ENCODE results near the gene AGK. TPM values are rescaled to one million over a fixed set of nuclear protein-coding genes. Genes with fewer than 3 reads are reported as not detected.
A peak's percentile ranks its signal among the peaks of the same experiment; 100 is the strongest.

Gene AGK
- total and polyA plus RNA-seq, 2 of the 8 experiments (the other 6 are each of a cell fraction or from before 2014, with no cell fraction given) = 25.8 to 34.0 TPM

DNA sequence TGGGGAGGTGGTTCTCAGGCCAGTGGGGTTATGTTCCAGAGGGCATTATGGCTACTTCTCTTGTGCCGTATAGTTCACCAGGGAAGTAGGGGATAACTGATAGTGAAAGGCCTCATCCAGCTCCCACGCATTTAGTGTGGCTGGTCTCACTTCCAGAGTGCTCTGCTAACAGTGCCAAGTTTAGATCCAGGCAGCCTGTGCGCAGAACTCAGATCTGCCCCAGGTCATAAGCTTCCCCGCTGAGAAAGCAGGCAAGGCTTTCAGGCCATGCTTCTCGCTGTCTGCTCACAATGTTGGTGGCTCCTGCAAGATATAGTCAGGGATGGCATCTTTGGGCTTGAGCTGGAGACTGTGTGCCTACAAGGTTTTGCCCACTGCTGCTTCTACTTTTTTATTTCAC, 11.3 kb downstream of the AGK start:
- ChIA-PET POLR2A (ENCODE audit: partially characterized antibody) (interaction anchor here (1.1 to 3.1 kb wide), 3 partner anchors 12 to 150 kb away, joined by 3 to 20 read pairs (median 3); partner anchors contain the start of gene AGK), CTCF (ENCODE audit: partially characterized antibody) (interaction anchor here (1.1 to 1.6 kb wide), 5 partner anchors 14 to 113 kb away, joined by 3 to 5 read pairs (median 4); no protein-coding TSS in a partner anchor)
- 92% methylated on average over 5 of the region's 5 CpGs; no CpG with 5 or more reads in 1 of the 2 experiments for WGBS, 2 experiments (ENCODE audit: extremely low coverage in 1 of 2, insufficient coverage in 1 of 2, insufficient read length in 1 of 2, insufficient replicate concordance in 2 of 2, low coverage in 1 of 2, low lambda C conversion rate in 2 of 2, missing lambda C conversion rate in 1 of 2)
- TF ChIP-seq, protein P1, sequence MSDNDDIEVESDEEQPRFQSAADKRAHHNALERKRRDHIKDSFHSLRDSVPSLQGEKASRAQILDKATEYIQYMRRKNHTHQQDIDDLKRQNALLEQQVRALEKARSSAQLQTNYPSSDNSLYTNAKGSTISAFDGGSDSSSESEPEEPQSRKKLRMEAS (IDR thresholded peaks at IDR 0.05) = no peak
- TF ChIP-seq NANOG (IDR thresholded peaks at IDR 0.05; ENCODE audit: insufficient read depth, low read depth, low read length, poor library complexity, severe bottlenecking) (no peak), RBBP5 (IDR thresholded peaks at IDR 0.05; ENCODE audit: borderline replicate concordance, low read depth, low read length) (no peak), TCF12 (IDR thresholded peaks at IDR 0.05; ENCODE audit: low read depth, low read length) (no peak), ZNF274 (IDR thresholded peaks at IDR 0.05; ENCODE audit: borderline replicate concordance, extremely low read depth, low read length) (no peak), CHD2 (IDR thresholded peaks at IDR 0.05; ENCODE audit: low read length) (no peak), SP1 (IDR thresholded peaks at IDR 0.05; ENCODE audit: low read depth, low read length) (no peak), SP2 (IDR thresholded peaks at IDR 0.05; ENCODE audit: low read length) (no peak)

More for the DNA sequence above, 11.3 kb downstream of the AGK start:
- H2AK5ac ChIP-seq (ENCODE audit: low read depth, low read length) = 0 out of 2 replicates have a peak overlapping the region, but pooled peaks have one; percentile 3
- H4K5ac ChIP-seq (ENCODE audit: insufficient read length, low read depth, low read length) = no peak overlapping the region
- H3K9ac ChIP-seq (replicated peaks in 1 of 4; ENCODE audit: extremely low read depth in 1 of 4, low read depth in 3 of 4, low read length in 3 of 4) = no peak overlapping the region
- no peak overlapping the region for H3K14ac ChIP-seq (ENCODE audit: insufficient read length)
- H2BK15ac ChIP-seq (ENCODE audit: low read length) = 0 out of 2 replicates have a peak overlapping the region, but pooled peaks have one; percentile 12
- H2BK120ac ChIP-seq (replicated peaks; ENCODE audit: low read depth, low read length) = no peak overlapping the region
- H3K36me3 ChIP-seq (ENCODE audit: control insufficient read depth in 2 of 4, insufficient read depth in 4 of 4, low read length in 3 of 4) = peaks cover 0 to 15% (median under 1%) of the 10 kb centered on the region in 4 experiments; a peak in 3 of 8 replicates
- H3K56ac ChIP-seq (replicated peaks; ENCODE audit: insufficient read length, low read depth, low read length) = no peak overlapping the region
- no peak overlapping the region for H3K23ac ChIP-seq (ENCODE audit: insufficient read length)
- no peak overlapping the region for H2AFZ ChIP-seq (ENCODE audit: low read length)
- peaks cover 0 to 2% (median 0%) of the 10 kb centered on the region in 4 experiments; a peak in 2 of 7 replicates for H3K4me1 ChIP-seq (replicated peaks in 1 of 4; ENCODE audit: control insufficient read depth in 3 of 4, insufficient read depth in 4 of 4, low read length in 3 of 4)
- H3K4ac ChIP-seq (replicated peaks; ENCODE audit: insufficient read length, low read depth, low read length) = no peak overlapping the region
- no peak overlapping the region for H3K27ac ChIP-seq (ENCODE audit: low read depth, low read length)
- no peak overlapping the region for H4K8ac ChIP-seq (ENCODE audit: extremely low read depth, insufficient read depth, low read length)
- H2BK12ac ChIP-seq (ENCODE audit: low read depth, low read length) = no peak overlapping the region
- no peak for DNase-seq (ENCODE audit: low read depth in 1 of 2, low spot score in 2 of 2)
- H3K27me3 ChIP-seq (replicated peaks in 1 of 4; ENCODE audit: control insufficient read depth in 3 of 4, extremely low read depth in 1 of 4, insufficient read depth in 3 of 4, low read length in 3 of 4) = no peaks in the 10 kb centered on the region
- no peaks in the 10 kb centered on the region; a peak in 1 of 4 replicates for H3K9me3 ChIP-seq (ENCODE audit: insufficient read depth in 2 of 2, low read depth in 1 of 2, low read length in 1 of 2)
- FAIRE-seq = no peak
- H4K20me1 ChIP-seq (replicated peaks in 1 of 2; ENCODE audit: control insufficient read depth in 1 of 2, insufficient read depth in 2 of 2, low read length in 2 of 2) = no peaks in the 10 kb centered on the region
- H3K4me2 ChIP-seq (ENCODE audit: insufficient read depth in 1 of 2, low read depth in 2 of 2, low read length in 2 of 2) = no peak overlapping the region
- H2BK5ac ChIP-seq (ENCODE audit: low read depth, low read length) = no peak overlapping the region
- H3K79me1 ChIP-seq (ENCODE audit: low read depth, low read length) = no peaks in the 10 kb centered on the region; the same call in 1 of the 2 replicates
- H3K18ac ChIP-seq (ENCODE audit: extremely low read depth, low read length) = no peak overlapping the region
- H4K91ac ChIP-seq (replicated peaks; ENCODE audit: insufficient read length, low read length) = no peak overlapping the region
- H3K23me2 ChIP-seq (ENCODE audit: low read depth, low read length) = no peaks in the 10 kb centered on the region
- no peak overlapping the region for H2BK20ac ChIP-seq (ENCODE audit: low read length)
- peaks cover 0 to 11% of the 10 kb centered on the region in 2 experiments; a peak in 2 of 4 replicates for H3K79me2 ChIP-seq (ENCODE audit: control insufficient read depth in 1 of 2, insufficient read depth in 2 of 2, low read length in 2 of 2)
- no peak overlapping the region for H3K4me3 ChIP-seq (ENCODE audit: extremely low read depth in 1 of 4, insufficient read depth in 2 of 4, low read depth in 3 of 4, low read length in 4 of 4)
